UCSD-AML1 (cell line): ENCODE data around the gene CCNYL1.
A peak's percentile ranks its signal among the peaks of the same experiment; 100 is the strongest.

Source experiments
- DNase-seq: peaks from one replicate; lab custom pipeline; 2025; ENCODE audit not compliant: unreplicated experiment; lab: John Stamatoyannopoulos, UW

CCNYL1 gene

GRCh38 chr2:207764096-207764630 lies 52.7 kb downstream of the CCNYL1 start:
- no peak for DNase-seq

DNA sequence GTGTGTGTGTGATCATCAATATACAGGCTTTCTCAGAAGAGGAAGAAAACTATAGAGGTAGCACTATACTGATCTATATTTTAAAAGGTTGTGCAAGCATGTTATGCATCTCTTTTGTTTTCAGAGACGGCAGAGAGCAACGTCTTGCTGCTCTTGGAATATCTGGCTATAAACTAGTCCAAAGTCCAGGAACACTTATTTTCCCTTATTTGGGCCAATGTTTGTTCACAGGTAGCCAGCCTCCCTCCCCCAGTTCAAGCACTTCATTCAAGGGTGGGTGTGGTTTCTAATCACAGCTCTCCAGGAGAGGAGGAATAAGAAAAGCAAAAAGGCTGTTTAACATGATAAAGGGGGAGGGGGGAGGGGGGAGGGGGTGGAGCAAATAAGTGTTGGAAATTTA lies 54.1 kb downstream of the CCNYL1 start:
- no peak for DNase-seq

GRCh38 chr2:207766041-207766551 lies 54.7 kb downstream of the CCNYL1 start:
- DNase-seq: no peak

GRCh38 chr2:207766697-207767460 lies 55.4 kb downstream of the CCNYL1 start:
- DNase-seq: no peak

GRCh38 chr2:207767461-207768167 lies 56.2 kb downstream of the CCNYL1 start:
- no peak for DNase-seq

- no peak for DNase-seq
These were observed 56.9 kb downstream of the CCNYL1 start for GRCh38 chr2:207768168-207768865.

- peak; percentile 51 for DNase-seq
These were observed 57.6 kb downstream of the CCNYL1 start for GRCh38 chr2:207768866-207769596.

DNA sequence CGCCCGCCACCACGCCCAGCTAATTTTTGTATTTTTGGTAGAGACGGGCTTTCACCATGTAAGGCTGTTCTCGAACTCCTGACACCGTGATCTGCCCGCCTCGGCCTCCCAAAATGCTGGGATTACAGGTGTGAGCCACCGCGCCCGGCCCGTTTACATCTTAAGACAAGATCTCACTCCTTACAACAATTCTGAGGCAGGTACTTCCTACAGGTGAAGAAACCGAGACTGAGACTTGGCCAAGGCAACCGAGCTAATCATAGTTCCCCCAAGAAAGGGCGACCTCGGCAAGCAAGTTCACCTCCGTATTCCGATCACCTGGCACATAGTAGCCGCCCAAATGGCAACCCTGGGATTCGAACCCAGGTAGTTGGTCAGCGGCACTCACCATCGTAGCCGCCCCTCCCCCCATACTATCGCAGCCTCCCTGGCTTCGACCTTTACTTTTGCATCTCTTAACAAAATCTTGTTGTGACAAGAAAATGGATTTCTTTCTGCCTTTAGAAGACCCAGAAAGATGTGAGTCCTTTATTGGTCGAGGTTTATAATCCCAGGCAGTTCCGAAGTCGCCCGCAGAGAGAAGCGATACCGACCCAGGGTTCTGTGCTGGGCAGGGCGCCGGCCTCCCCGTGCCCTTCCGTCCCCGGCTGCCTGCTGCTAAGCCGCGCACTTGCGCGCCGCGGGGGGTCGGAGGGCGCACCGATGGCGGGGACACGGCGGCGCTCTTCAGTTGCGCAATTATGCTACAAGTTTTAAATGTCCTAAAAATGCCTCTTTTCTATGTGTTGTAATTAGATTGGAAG lies 59.4 kb downstream of the CCNYL1 start:
- peak; percentile 20 for DNase-seq

DNA sequence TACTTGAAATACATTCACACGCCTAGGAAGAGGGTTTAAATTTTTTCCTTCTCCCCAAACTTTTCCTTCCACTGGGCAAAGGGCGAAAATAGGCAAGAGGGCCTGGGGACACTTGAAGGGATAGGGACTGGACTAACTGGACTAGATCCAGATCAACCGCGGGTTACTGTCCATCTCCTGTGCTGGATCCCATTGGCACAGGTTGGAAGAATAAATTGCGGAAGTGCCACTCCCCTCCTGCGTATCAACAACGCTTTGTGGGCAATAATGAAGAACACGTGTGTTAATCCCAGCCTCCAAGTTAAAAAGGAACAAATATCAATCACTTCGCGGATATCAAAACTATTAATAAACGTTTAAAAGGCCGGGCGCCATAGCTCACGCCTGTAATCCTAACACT lies 60.0 kb downstream of the CCNYL1 start:
- DNase-seq: no peak

DNA sequence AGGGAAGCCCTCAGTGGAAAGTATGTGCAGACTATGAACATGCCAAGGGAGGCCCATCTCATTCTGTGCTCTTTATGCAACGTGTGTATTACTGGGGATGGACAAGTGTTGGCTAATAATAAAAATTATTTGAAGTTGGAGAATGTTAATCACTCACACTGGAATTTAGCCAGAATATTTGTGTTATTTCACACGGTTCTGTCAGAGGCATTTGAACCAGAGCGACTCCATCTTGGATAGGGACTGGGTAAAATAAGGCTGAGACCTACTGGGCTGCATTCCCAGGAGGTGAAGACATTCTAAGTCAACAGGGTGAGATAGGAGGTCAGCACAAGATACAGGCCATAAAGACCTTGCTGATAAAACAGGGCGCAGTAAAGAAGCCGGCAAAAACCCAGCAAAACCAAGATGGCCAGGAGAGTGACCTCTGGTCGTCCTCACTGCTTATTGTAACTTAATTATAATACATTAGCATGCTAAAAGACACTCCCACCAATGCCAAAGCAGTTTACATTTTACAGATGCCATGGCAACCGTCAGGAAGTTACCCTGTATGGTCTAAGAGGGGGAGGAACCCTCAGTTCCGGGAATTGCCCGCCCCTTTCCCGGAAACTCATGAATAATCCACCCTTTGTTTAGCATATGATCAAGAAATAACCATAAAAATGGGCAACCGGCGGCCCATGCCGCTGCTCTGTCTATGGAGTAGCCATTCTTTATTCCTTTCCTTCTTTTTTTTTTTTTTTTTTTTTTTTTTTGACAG lies 60.8 kb downstream of the CCNYL1 start:
- peak; percentile 41 for DNase-seq

DNA sequence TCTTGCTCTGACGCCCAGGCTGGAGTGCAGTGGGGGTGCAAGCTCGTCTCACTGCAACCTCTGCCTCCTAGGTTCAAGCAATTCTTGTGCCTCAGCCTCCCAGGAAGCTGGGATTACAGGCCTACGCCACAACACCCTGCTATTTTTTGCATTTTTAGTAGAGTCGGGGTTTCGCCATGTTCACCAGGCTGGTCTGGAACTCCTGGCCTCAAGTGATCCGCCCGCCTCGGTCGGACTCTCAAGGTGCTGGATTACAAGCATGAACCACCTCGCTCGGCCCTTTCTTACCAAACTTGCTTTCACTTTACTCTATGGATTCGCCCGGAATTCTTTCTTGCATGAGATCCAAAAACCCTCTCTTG lies 61.4 kb downstream of the CCNYL1 start:
- DNase-seq: no peak

- no peak for DNase-seq
These were observed 64.0 kb downstream of the CCNYL1 start for GRCh38 chr2:207775473-207775872.

- DNase-seq: no peak
These were observed 65.7 kb downstream of the CCNYL1 start for GRCh38 chr2:207777124-207777523.

DNA sequence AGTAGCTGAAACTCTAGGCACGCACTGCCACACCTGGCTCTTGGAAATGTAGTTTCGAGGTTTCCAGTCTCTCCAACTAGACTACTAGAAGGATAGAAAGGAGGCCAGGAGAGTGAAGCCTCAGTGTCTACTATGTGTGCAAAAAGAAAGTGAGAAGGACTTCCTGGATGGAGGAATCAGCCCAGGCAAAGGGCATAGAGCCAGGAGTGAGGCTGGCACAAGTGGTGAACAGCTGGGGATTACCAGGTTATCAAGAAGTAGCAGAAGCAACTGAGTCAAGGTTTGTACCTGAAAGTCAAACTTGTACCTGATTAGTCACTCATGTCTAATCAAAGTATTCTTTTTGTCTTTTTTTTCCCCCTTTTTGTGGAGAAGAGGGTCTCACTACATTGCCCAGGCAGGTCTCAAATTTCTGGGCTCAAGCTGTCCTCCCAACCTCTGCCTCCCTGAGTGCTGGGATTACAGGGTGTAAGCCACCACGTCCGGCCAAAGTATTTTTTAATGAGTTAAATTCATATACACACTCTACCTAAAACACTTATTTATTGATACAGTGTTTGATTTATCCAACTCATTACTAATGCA lies 67.0 kb downstream of the CCNYL1 start:
- DNase-seq: no peak

DNA sequence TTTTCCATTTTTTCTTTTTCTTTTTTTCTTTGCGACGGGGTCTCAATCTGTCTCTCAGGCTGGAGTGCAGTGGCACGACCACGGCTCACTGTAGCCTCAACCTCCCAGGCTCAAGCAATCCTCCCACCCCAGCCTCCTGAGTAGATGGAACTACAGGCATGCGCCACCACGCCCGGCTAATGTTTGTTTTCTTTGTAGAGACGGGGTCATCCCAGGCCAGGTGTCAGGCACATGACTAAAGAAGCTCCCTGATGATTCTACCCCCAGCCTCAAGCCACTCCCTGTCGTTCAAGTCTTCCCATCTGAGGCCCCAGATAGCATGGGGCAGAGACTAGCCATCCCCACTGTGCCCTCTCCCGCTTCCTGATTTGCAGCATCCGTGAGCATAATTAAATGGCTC lies 68.1 kb downstream of the CCNYL1 start:
- DNase-seq: no peak

DNA sequence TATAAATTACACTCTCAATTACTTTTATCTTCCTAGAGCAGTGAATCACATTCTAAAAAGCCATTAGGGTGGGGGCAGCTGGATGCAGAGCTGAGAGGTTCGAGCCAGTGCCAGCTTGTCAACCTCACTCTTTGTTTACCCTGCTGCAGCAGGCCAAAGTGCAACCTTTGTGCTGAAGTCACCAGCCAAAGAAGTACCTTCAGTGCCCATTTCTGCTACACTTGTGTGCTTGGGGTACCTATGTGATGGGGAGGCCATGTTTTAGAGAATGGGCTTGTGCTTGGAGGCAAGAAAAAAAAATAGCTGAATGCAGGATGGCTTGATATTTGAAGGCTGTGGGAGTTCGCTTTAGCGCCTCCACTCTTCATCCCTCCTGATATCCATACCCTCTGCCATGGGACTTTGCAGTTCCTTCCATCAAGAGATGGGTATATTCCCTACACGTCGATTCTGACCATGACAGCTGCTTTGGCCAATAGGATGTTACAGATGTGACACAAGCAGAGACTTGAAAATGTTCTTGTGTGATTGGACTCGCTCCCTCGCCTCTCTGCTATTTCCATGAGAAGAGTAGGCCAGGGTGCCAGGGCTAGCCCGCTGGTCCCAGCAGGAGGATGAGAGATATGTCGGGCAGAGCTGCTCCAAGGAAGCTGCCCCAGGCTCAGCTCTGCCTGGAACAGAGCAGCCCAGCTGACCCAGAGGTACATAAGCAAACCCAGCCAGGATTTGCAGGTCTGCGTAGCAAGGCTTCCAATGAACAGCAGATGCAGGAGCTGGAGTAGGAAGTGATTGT lies 71.0 kb downstream of the CCNYL1 start:
- DNase-seq: no peak

- no peak for DNase-seq
These were observed 72.1 kb downstream of the CCNYL1 start for GRCh38 chr2:207783514-207783913.

- no peak for DNase-seq
These were observed 73.5 kb downstream of the CCNYL1 start for GRCh38 chr2:207784898-207785297.
